Hepatocyte (in vitro differentiated cells): Measurements from ENCODE around the gene FTCD.

Source experiments
- EZH2 ChIP-seq: fragments of 200-600 bp; sonication (generic); IDR thresholded peaks from 2 replicates; pipeline ENCODE4 v1.6.1; 2016; ENCODE audit warnings: antibody characterized with exemption, mild to moderate bottlenecking, borderline replicate concordance
- TF ChIP-seq, protein P1 (sequence below): fragments of 200-600 bp; sonication (generic); IDR thresholded peaks from 2 replicates; pipeline ENCODE4 v1.5.1; 2016; ENCODE audit warnings: antibody characterized with exemption, mild to moderate bottlenecking; ENCODE audit not compliant: poor library complexity

DNA sequence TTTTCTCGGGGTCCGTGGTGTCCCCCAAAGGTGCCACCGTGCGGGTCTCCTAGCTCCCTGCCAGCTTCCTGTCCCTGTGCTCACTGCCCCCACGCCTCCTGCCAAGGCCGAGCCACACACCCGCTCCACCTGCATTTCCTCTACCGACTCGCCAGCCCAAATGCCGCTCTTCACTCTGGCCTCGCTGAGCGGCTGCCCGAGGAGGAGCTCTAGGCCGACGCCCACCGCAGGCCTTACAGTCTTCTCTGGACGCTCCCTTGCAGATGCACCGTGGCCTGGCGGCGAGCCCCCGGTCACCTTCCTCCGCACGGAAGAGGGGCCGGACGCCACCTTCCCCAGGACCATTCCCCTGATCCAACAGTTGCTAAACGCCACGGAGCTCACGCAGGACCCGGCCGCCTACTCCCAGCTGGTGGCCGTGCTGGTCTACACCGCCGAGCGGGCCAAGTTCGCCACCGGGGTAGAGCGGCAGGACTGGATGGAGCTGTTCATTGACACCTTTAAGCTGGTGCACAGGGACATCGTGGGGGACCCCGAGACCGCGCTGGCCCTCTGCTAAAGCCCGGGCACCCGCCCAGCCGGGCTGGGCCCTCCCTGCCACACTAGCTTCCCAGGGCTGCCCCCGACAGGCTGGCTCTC, 26.3 kb downstream of the FTCD start:
- TF ChIP-seq, protein P1, sequence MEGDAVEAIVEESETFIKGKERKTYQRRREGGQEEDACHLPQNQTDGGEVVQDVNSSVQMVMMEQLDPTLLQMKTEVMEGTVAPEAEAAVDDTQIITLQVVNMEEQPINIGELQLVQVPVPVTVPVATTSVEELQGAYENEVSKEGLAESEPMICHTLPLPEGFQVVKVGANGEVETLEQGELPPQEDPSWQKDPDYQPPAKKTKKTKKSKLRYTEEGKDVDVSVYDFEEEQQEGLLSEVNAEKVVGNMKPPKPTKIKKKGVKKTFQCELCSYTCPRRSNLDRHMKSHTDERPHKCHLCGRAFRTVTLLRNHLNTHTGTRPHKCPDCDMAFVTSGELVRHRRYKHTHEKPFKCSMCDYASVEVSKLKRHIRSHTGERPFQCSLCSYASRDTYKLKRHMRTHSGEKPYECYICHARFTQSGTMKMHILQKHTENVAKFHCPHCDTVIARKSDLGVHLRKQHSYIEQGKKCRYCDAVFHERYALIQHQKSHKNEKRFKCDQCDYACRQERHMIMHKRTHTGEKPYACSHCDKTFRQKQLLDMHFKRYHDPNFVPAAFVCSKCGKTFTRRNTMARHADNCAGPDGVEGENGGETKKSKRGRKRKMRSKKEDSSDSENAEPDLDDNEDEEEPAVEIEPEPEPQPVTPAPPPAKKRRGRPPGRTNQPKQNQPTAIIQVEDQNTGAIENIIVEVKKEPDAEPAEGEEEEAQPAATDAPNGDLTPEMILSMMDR = no peak
- no peak for TF ChIP-seq EZH2
